SK-N-SH (cell line): Measurements from ENCODE around the gene IGF2BP2.

Source experiments
- CTCF ChIP-seq: fragments of 200-600 bp; sonication (generic); IDR thresholded peaks from 2 replicates; pipeline ENCODE4 v1.6.1; 2017; ENCODE audit warnings: antibody characterized with exemption, mild to moderate bottlenecking, moderate library complexity
- EZH2phosphoT487 ChIP-seq: fragments of 200-600 bp; sonication (generic); IDR thresholded peaks from 2 replicates; pipeline ENCODE4 v1.6.1; 2017; ENCODE audit warnings: low read depth, mixed run types, mild to moderate bottlenecking, antibody characterized with exemption, moderate library complexity, borderline replicate concordance
- FOXM1 ChIP-seq: IDR thresholded peaks from 2 replicates; pipeline ENCODE4 v1.4.0; 2012; ENCODE audit warnings: low read depth, mild to moderate bottlenecking
- POLR2AphosphoS5 ChIP-seq: IDR thresholded peaks from 2 replicates; pipeline ENCODE4 v1.6.1; 2012; ENCODE audit warnings: low read depth, low read length

- no peak for TF ChIP-seq CTCF
- TF ChIP-seq FOXM1, result no peak
- TF ChIP-seq POLR2AphosphoS5, result no peak
- TF ChIP-seq EZH2phosphoT487, result no peak
Measured at GRCh38 chr3:185646382-185647133, 178.3 kb downstream of the IGF2BP2 start.
